ENCODE results near the gene EFNA3.

DNA sequence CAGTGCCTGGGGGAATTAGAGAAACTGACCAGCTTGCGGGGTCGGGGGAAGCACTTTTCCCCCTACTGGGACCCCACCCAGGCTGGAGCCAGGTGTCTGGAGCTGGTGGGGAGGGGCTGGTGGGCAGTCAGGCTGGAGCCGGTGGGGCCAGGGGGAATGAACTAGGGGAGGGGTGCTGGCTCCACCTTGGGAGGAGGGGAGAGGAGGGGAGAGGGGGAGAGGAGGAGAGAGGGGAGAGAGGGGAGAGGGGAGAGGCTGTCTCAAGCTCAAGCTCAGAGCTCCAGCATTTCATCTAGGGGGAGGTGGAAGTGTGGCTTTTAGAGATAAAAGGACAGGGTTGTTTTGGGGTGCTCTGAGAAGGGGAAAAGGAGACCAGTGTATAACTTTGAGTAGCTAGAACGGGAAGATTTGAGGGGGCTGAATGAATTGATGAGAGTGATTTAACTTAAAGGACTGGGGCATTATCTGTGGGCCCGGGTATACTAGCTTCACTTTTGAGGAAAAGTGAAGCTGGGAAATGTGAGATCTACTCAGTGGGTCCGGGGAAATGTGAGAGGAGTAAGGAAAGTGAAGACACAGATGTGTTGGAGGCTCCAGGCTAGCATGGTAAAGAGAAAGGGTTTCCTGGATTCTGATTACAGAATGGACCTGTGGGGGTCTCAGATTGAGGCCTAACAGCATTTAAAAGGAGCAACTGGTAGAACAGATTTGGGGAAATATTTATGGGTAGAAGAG, 51.8 kb downstream of the EFNA3 start:
- TF ChIP-seq, protein P1, sequence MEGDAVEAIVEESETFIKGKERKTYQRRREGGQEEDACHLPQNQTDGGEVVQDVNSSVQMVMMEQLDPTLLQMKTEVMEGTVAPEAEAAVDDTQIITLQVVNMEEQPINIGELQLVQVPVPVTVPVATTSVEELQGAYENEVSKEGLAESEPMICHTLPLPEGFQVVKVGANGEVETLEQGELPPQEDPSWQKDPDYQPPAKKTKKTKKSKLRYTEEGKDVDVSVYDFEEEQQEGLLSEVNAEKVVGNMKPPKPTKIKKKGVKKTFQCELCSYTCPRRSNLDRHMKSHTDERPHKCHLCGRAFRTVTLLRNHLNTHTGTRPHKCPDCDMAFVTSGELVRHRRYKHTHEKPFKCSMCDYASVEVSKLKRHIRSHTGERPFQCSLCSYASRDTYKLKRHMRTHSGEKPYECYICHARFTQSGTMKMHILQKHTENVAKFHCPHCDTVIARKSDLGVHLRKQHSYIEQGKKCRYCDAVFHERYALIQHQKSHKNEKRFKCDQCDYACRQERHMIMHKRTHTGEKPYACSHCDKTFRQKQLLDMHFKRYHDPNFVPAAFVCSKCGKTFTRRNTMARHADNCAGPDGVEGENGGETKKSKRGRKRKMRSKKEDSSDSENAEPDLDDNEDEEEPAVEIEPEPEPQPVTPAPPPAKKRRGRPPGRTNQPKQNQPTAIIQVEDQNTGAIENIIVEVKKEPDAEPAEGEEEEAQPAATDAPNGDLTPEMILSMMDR (IDR thresholded peaks at IDR 0.05): no peak
- no peak for TF ChIP-seq POLR2A (IDR thresholded peaks at IDR 0.05)
